Epithelial cell of proximal tubule (primary cell): Measurements from ENCODE around the gene FAM118A. TPM values are rescaled to one million over a fixed set of nuclear protein-coding genes. Genes with fewer than 3 reads are reported as not detected.
"Not testable (repeated sequence)": the region's sequence is repeated elsewhere in the genome, so short reads cannot be mapped to it uniquely, and the experiment has no call there.

Source experiments
- DNase-seq: peaks from one replicate; pipeline ENCODE4 v3.0.0-alpha.2; 2011; ENCODE audit warnings: low read depth
- H3K4me3 ChIP-seq: 2 replicates; pipeline ENCODE4 v1.5.1; 2011; ENCODE audit warnings: low read depth, mild to moderate bottlenecking, low read length
- total RNA-seq: library from RNA; depleted of rRNA; stranded (reverse); fragments of >200 nt; gene quantifications from 2 replicates; pipeline ENCODE4 v1.2.3, GENCODE V29; 2015
- TF ChIP-seq, protein P1 (sequence below): conservative IDR thresholded peaks from 2 replicates; pipeline ENCODE4 v1.5.1; 2012; ENCODE audit warnings: low read depth, mild to moderate bottlenecking, low read length

The FAM118A gene
- total RNA-seq, 1 donor from 2014 or later = 9.5 TPM

DNA sequence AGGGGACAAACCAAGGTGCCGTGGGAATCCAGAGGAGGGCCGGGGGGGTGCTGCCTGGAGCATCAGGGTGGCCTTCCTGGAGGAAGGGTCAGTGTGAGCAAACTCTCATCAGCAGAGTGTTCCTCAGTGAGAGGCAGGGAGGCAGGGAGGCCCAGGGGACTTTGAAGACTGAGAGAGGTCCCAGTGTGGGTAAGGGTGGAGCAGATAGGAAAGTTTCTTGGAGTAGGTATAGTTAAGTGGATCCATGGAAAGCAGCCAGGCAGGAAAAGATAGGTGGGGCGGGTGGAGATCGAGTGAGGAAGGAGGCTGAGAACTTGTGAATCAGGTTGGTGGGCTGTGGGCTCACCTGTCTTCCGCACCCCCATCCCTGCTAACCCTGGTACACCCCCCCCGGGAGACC, 15.7 kb upstream of the FAM118A start:
- H3K4me3 ChIP-seq = no peak overlapping the region
- DNase-seq = no peak
- TF ChIP-seq, protein P1, sequence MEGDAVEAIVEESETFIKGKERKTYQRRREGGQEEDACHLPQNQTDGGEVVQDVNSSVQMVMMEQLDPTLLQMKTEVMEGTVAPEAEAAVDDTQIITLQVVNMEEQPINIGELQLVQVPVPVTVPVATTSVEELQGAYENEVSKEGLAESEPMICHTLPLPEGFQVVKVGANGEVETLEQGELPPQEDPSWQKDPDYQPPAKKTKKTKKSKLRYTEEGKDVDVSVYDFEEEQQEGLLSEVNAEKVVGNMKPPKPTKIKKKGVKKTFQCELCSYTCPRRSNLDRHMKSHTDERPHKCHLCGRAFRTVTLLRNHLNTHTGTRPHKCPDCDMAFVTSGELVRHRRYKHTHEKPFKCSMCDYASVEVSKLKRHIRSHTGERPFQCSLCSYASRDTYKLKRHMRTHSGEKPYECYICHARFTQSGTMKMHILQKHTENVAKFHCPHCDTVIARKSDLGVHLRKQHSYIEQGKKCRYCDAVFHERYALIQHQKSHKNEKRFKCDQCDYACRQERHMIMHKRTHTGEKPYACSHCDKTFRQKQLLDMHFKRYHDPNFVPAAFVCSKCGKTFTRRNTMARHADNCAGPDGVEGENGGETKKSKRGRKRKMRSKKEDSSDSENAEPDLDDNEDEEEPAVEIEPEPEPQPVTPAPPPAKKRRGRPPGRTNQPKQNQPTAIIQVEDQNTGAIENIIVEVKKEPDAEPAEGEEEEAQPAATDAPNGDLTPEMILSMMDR = no peak

DNA sequence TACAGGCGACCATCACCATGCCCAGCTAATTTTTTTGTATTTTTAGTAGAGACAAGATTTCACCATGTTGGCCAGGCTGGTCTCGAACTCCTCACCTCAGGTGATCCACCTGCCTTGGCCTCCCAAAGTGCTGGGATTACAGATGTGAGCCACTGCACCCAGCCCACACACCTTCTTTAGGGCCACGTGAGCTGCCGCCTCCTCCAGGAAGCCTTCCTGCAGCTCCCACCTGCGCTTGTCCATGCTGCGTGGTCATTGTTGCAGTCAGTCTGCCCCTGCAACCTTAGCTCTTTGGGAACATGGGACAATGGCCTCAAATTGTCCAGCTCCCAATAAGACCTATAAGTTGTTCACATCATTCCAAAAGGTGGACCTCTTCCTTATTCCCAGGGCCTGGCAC, 14.7 kb upstream of the FAM118A start:
- not testable (repeated sequence) for H3K4me3 ChIP-seq, DNase-seq

DNA sequence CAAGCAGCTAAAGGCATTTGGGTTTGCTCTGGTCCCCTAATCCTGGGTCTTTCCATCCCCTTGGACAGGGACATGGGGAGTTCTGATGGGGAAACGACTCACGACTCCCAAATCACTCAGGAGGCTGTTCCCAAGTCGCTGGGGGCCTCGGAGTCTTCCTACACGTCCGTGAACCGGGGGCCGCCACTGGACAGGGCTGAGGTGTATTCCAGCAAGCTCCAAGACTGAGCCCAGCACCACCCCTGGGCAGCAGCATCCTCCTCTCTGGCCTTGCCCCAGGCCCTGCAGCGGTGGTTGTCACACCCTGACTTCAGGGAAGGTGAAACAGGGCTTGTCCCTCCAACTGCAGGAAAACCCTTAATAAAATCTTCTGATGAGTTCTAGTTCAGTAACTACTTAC, 14.2 kb upstream of the FAM118A start:
- no peak overlapping the region for H3K4me3 ChIP-seq
- DNase-seq = no peak
- TF ChIP-seq, protein P1 = no peak

DNA sequence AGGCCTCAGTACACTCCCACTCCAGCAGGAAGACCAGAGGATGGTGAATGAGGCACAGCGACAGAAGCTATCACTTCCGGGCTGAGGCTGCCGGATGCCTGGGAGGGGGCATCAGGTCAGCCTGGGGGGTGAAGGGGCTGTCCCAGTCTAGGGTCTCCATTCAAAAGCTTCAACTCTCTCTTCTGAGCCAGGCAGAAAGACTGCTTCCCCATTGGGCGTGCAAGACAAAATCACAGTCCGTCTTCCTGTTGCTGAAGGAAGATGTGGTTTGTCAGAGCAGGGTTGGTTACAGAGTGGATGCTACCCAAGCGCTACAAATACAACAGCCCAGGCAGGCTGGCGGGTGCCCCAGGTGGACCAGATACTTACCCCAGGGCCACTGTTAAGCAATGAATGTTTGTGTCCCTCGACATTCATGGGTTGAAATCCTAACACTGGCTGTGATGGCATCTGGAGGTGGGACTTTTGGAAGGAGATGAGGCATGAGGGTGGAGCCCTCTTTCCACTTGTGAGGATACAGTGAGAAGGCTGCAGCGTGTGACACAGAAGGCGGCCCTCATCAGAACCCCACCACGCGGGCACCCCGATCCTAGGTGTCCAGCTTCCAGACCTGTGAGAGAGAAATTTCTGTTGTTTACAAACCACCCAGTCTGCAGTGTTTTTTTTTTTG, 13.0 kb upstream of the FAM118A start:
- no peak for DNase-seq
- H3K4me3 ChIP-seq = no peak overlapping the region
- TF ChIP-seq, protein P1 = no peak

DNA sequence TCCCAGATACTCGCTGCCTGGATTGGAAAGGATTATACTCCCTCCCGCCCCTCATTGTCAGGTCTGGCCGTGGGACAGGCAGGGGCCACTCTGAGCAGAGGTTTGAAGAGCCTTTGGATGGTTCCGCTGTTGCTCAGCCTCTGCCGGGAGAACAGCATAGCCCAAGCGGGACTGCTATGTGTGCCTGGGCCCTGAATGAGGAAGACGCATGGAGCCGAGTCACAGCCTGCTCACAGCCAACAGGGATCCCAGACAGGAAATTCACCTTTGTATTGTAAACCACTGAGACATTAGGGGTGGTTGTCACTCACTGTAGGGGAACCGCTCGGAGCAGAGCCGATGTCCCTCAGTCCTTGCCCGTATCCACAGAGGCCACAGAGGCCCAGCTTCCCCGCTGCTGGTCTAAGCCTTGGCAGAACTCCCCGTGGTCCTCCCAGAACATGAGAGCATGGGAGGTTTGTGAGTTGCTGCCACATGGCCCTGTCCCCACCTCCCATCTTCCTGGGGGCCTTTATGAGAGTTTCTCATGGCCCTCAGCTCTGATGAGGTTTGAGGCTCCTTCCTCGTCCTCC, 10.7 kb upstream of the FAM118A start:
- no peak overlapping the region for H3K4me3 ChIP-seq
- no peak for DNase-seq
- TF ChIP-seq, protein P1 = no peak

DNA sequence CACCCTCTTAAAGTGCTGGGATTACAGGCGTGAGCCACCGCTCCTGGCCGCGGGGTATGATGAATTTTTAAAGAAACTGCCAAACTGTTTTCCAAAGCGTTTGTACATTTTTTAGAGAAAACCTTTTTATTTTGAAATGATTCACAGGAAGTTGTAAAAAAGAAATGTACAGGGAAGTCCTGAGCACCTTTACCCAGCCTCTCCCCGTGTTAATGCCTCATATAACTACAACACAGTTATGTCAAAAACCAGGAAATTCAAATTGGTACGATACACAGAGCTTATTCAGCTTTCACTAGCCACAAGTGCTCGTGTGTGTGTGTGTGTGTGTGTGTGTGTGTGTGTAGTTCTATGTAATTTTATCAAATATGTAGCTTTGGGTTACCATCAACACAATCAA, 7.0 kb upstream of the FAM118A start:
- TF ChIP-seq, protein P1 = no peak
- DNase-seq = no peak
- H3K4me3 ChIP-seq = no peak overlapping the region

DNA sequence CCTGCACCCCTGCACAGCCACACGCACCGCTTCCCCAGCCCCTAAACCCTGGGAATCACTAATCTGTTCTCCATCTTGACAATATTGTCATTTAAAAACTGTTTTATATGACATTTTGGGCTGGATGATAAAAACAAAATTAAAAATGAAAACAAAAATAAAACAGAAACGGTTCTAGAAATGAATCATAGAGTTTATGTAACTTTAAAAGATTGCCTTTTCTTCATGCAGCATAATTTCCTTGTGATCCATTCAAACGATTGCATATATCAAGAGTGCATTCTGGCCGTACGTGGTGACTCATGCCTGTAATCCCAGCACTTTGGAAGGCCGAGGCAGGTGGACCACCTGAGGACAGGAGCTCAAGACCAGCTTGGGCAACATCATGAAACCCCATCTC, 6.6 kb upstream of the FAM118A start:
- H3K4me3 ChIP-seq = no peak overlapping the region
- TF ChIP-seq, protein P1 = no peak
- DNase-seq = no peak
